HCT116 (cell line): ENCODE results near the gene MAPKBP1. TPM values are rescaled to one million over a fixed set of nuclear protein-coding genes. Genes with fewer than 3 reads are reported as not detected.

Experiments used
- ATAC-seq: fragments of 200-7000 bp; cut with Tn5 transposase; 2 replicates; pipeline ENCODE4 v1.9.1; 2020; ENCODE audit warnings: mild to moderate bottlenecking, moderate library complexity
- BruUV-seq: library from RNA; stranded (reverse); fragments of 400-500 nt; replicated peaks from 2 replicates; lab custom pipeline; 2021; lab: Mats Ljungman, UMichigan
- CTCF ChIA-PET: fragments of 300-600 bp; sonication (Branson Sonifier 250); formaldehyde crosslinking; loops from one replicate; lab custom pipeline; 2021; ENCODE audit warnings: antibody characterized with exemption; lab: Charles Lee
- POLR2A ChIA-PET: fragments of 300-600, 350-600 bp; sonication (Branson Sonifier 250); formaldehyde crosslinking; loops from one replicate; lab custom pipeline; 2021; ENCODE audit warnings: antibody characterized with exemption; lab: Charles Lee
- RAD21 ChIA-PET, 2 experiments: fragments of 300-600 bp; sonication (Branson Sonifier 250); formaldehyde crosslinking; loops; one replicate each; lab custom pipeline; 2023; ENCODE audit warnings: low total read pairs in 2 of 2; ENCODE audit not compliant: uncharacterized antibody in 2 of 2, unreplicated experiment in 2 of 2, low non-redundant PET in 1 of 2; lab: Charles Lee
- DNase-seq: peaks from one replicate; pipeline ENCODE4 v3.0.0-alpha.2; 2010; ENCODE audit warnings: low read depth, low spot score
- H2AFZ ChIP-seq: fragments of 200-600 bp; shearing (Covaris generic), sonication (generic); 2 replicates; pipeline ENCODE4 v1.6.1; 2017; ENCODE audit warnings: low read depth, mixed run types, mixed read lengths, antibody characterized with exemption, low read length; ENCODE audit not compliant: poor library complexity, severe bottlenecking
- H3K27ac ChIP-seq: 2 replicates; pipeline ENCODE4 v1.5.1; 2012; ENCODE audit warnings: low read depth, low read length
- H3K27me3 ChIP-seq: fragments of 200-600 bp; sonication (generic); 2 replicates; pipeline ENCODE4 v1.6.1; 2016; ENCODE audit warnings: mixed run types, low read length, mixed read lengths; ENCODE audit not compliant: insufficient read depth
- H3K36me3 ChIP-seq, 2 experiments: fragments of 200-500 bp in 1 of 2; fragments of 200-600 bp in 1 of 2; sonication (Bioruptor generic) in 1 of 2; sonication (generic) in 1 of 2; 2 replicates each; pipeline versions ENCODE4 v1.5.1 to v1.6.1; 2014 to 2016; ENCODE audit warnings: low read length in 2 of 2, inconsistent platforms in 1 of 2, mixed read lengths in 1 of 2, mixed run types in 1 of 2; ENCODE audit not compliant: insufficient read depth in 2 of 2, control insufficient read depth in 1 of 2
- H3K4me1 ChIP-seq, 2 experiments: fragments of 200-600 bp in 1 of 2; sonication (generic) in 1 of 2; 2 replicates each; pipeline versions ENCODE4 v1.5.1 to v1.6.1; 2012 to 2017; ENCODE audit warnings: low read length in 2 of 2, inconsistent platforms in 1 of 2, mild to moderate bottlenecking in 1 of 2, mixed read lengths in 1 of 2, mixed run types in 1 of 2, moderate library complexity in 1 of 2; ENCODE audit not compliant: insufficient read depth in 2 of 2, control insufficient read depth in 1 of 2
- H3K4me2 ChIP-seq: fragments of 200-600 bp; sonication (generic); 2 replicates; pipeline ENCODE4 v1.6.1; 2017; ENCODE audit warnings: mixed run types, low read length, mixed read lengths
- H3K4me3 ChIP-seq, 2 experiments: fragments of 200-600 bp in 1 of 2; sonication (generic) in 1 of 2; replicated peaks in 1 of 2; 2 replicates each; pipeline ENCODE4 v1.5.1; 2011 to 2016; ENCODE audit warnings: low read length in 2 of 2, control low read depth in 1 of 2, low read depth in 1 of 2, mild to moderate bottlenecking in 1 of 2, mixed read lengths in 1 of 2, mixed run types in 1 of 2
- H3K79me2 ChIP-seq: fragments of 200-600 bp; sonication (generic); 2 replicates; pipeline ENCODE4 v1.6.1; 2017; ENCODE audit warnings: mild to moderate bottlenecking, mixed run types, low read length, moderate library complexity, mixed read lengths; ENCODE audit not compliant: insufficient read depth
- H3K9ac ChIP-seq: fragments of 200-600 bp; sonication (generic); 2 replicates; pipeline ENCODE4 v1.6.1; 2016; ENCODE audit warnings: low read length, mixed read lengths
- H3K9me2 ChIP-seq: fragments of 200-600 bp; sonication (generic), shearing (Covaris generic); 2 replicates; pipeline ENCODE4 v1.6.1; 2017; ENCODE audit warnings: mixed run types, mild to moderate bottlenecking, moderate library complexity; ENCODE audit not compliant: insufficient read depth
- H3K9me3 ChIP-seq, 2 experiments: fragments of 200-500 bp in 1 of 2; fragments of 200-600 bp in 1 of 2; sonication (Bioruptor generic) in 1 of 2; sonication (generic) in 1 of 2; 2 replicates each; pipeline ENCODE4 v1.6.1; 2014 to 2017; ENCODE audit warnings: low read length in 2 of 2, mixed read lengths in 2 of 2, inconsistent platforms in 1 of 2, low read depth in 1 of 2, mild to moderate bottlenecking in 1 of 2, mixed run types in 1 of 2, moderate library complexity in 1 of 2; ENCODE audit not compliant: control insufficient read depth in 1 of 2, insufficient read depth in 1 of 2
- H4K20me1 ChIP-seq: fragments of 200-600 bp; sonication (generic), shearing (Covaris generic); 2 replicates; pipeline ENCODE4 v1.6.1; 2017; ENCODE audit warnings: mixed run types, mild to moderate bottlenecking, moderate library complexity; ENCODE audit not compliant: insufficient read depth
- ATF3 ChIP-seq: IDR thresholded peaks from 2 replicates; pipeline ENCODE4 v1.6.1; 2012
- CBX3 ChIP-seq: IDR thresholded peaks from 2 replicates; pipeline ENCODE4 v1.6.1; 2012; ENCODE audit warnings: low read depth
- CEBPB ChIP-seq: IDR thresholded peaks from 2 replicates; pipeline ENCODE4 v1.6.1; 2012; ENCODE audit warnings: low read depth
- CTCF ChIP-seq, 3 experiments: fragments of 200-600 bp in 1 of 3; sonication (generic) in 1 of 3; IDR thresholded peaks in 2 of 3; conservative IDR thresholded peaks in 1 of 3; 2 replicates each; pipeline ENCODE4 v1.5.1; 2012 to 2017; ENCODE audit warnings: low read depth in 2 of 3, low read length in 2 of 3, antibody characterized with exemption in 1 of 3, borderline replicate concordance in 1 of 3, control low read depth in 1 of 3, mild to moderate bottlenecking in 1 of 3, mixed read lengths in 1 of 3, mixed run types in 1 of 3, moderate library complexity in 1 of 3; ENCODE audit not compliant: insufficient read depth in 1 of 3
- EGR1 ChIP-seq: IDR thresholded peaks from 2 replicates; pipeline ENCODE4 v1.6.1; 2012; ENCODE audit warnings: low read depth
- ELF1 ChIP-seq: IDR thresholded peaks from 2 replicates; pipeline ENCODE4 v1.6.1; 2012; ENCODE audit warnings: low read depth, borderline replicate concordance
- EZH2 ChIP-seq: fragments of 200-600 bp; sonication (generic); IDR thresholded peaks from 2 replicates; pipeline ENCODE4 v1.6.1; 2017; ENCODE audit warnings: antibody characterized with exemption, mixed run types
- FOSL1 ChIP-seq: IDR thresholded peaks from 2 replicates; pipeline ENCODE4 v1.6.1; 2012; ENCODE audit warnings: low read depth
- JUND ChIP-seq: IDR thresholded peaks from 2 replicates; pipeline ENCODE4 v1.6.1; 2012
- MAX ChIP-seq: IDR thresholded peaks from 2 replicates; pipeline ENCODE4 v1.6.1; 2012
- POLR2AphosphoS5 ChIP-seq: IDR thresholded peaks from 2 replicates; pipeline ENCODE4 v1.6.1; 2011; ENCODE audit warnings: mild to moderate bottlenecking, low read depth, low read length, moderate library complexity
- RAD21 ChIP-seq: IDR thresholded peaks from 2 replicates; pipeline ENCODE4 v1.6.1; 2012; ENCODE audit warnings: low read depth, mild to moderate bottlenecking
- REST ChIP-seq: IDR thresholded peaks from 2 replicates; pipeline ENCODE4 v1.6.1; 2012; ENCODE audit warnings: low read depth
- SIN3A ChIP-seq: IDR thresholded peaks from 2 replicates; pipeline ENCODE4 v1.6.1; 2012; ENCODE audit warnings: low read depth
- SP1 ChIP-seq: IDR thresholded peaks from 2 replicates; pipeline ENCODE4 v1.6.1; 2012; ENCODE audit warnings: low read depth
- TCF7L2 ChIP-seq: IDR thresholded peaks from 2 replicates; pipeline ENCODE4 v1.7.0; 2011; ENCODE audit warnings: borderline replicate concordance, inconsistent platforms; ENCODE audit not compliant: insufficient read depth, insufficient read length; ENCODE audit errors: extremely low read depth
- YY1 ChIP-seq: IDR thresholded peaks from 2 replicates; pipeline ENCODE4 v1.6.1; 2011; ENCODE audit warnings: low read length, low read depth, moderate library complexity, mild to moderate bottlenecking; ENCODE audit not compliant: insufficient replicate concordance; ENCODE audit errors: extremely low read depth
- ZBTB33 ChIP-seq: IDR thresholded peaks from 2 replicates; pipeline ENCODE4 v1.6.1; 2011; ENCODE audit warnings: mild to moderate bottlenecking, low read length, moderate library complexity; ENCODE audit not compliant: insufficient replicate concordance; ENCODE audit errors: extremely low read depth
- ZFX ChIP-seq: fragments of 450-650 bp; IDR thresholded peaks from 2 replicates; pipeline ENCODE4 v1.6.1; 2017
- intact Hi-C: fragments of 100-400 bp; cut with micrococcal nuclease; formaldehyde crosslinking; loops from 2 replicates; pipeline ENCODE4 v1.10.0; 2022
- total RNA-seq: library from RNA; stranded (reverse); gene quantifications from one replicate; pipeline ENCODE4 v1.2.1, GENCODE V29; 2021; ENCODE audit not compliant: unreplicated experiment

The MAPKBP1 gene
- total RNA-seq, 1 experiment from 2014 or later: 21.3 TPM

GRCh38 chr15:41840673-41841072, 66.4 kb downstream of the MAPKBP1 start:
- Histone ChIP-seq H3K4me1 (peaks cover 8 to 9% of the 10 kb centered on the region in 2 experiments; a peak in 2 of 4 replicates), H3K9me2 (no peaks in the 10 kb centered on the region), H3K4me2 (no peak overlapping the region), H3K27ac (no peak overlapping the region), H3K36me3 (no peaks in the 10 kb centered on the region), H2AFZ (no peak overlapping the region), H3K9me3 (no peaks in the 10 kb centered on the region), H3K79me2 (no peaks in the 10 kb centered on the region), H3K9ac (no peak overlapping the region), H3K27me3 (no peaks in the 10 kb centered on the region), H3K4me3 (no peak overlapping the region), H4K20me1 (no peaks in the 10 kb centered on the region)
- POLR2A ChIA-PET: no interaction called here
- CTCF ChIA-PET: no interaction called here
- BruUV-seq: no TSS peak
- intact Hi-C loops: no loop called here
- RAD21 ChIA-PET: no interaction called here
- no peak for DNase-seq
- ATAC-seq: no peak
- TF ChIP-seq ZFX (no peak), RAD21 (no peak), JUND (no peak), TCF7L2 (no peak), EGR1 (no peak), CEBPB (no peak), SP1 (no peak), YY1 (no peak), EZH2 (no peak), SIN3A (no peak), POLR2AphosphoS5 (no peak), ZBTB33 (no peak), CTCF (IDR thresholded peaks at IDR 0.05 in 2 of 3, conservative IDR thresholded peaks at IDR 0.05 in 1 of 3; ENCODE audit: borderline replicate concordance in 1 of 3, insufficient read depth in 1 of 3, low read depth in 2 of 3, low read length in 2 of 3) (no peak), REST (no peak), CBX3 (no peak), ELF1 (no peak), MAX (no peak), FOSL1 (no peak), ATF3 (no peak)
